GM23338 (cell line): ENCODE results near the gene SYNE1. TPM values are rescaled to one million over a fixed set of nuclear protein-coding genes. Genes with fewer than 3 reads are reported as not detected.

Source experiments
- ATAC-seq: fragments of 200-7000 bp; cut with Tn5 transposase; 3 replicates; pipeline ENCODE4 v1.9.1; 2020
- DNase-seq: peaks from one replicate; pipeline ENCODE4 v3.0.0-alpha.2; 2015; ENCODE audit warnings: low spot score
- H2AFZ ChIP-seq: fragments of 200-600 bp; sonication (generic); 2 replicates; pipeline ENCODE4 v1.8.0; 2016; ENCODE audit warnings: antibody characterized with exemption, mild to moderate bottlenecking, moderate library complexity
- H3F3A ChIP-seq: fragments of 200-600 bp; sonication (generic); replicated peaks from 2 replicates; pipeline ENCODE4 v1.8.0; 2017; ENCODE audit warnings: antibody characterized with exemption, mixed run types, low read depth
- H3K27ac ChIP-seq: fragments of 200-600 bp; sonication (generic); 2 replicates; pipeline ENCODE4 v1.6.1; 2016; ENCODE audit warnings: low read depth
- H3K27me3 ChIP-seq: fragments of 200-600 bp; sonication (generic); 2 replicates; pipeline ENCODE4 v1.8.0; 2016; ENCODE audit warnings: mild to moderate bottlenecking, mixed run types, moderate library complexity; ENCODE audit not compliant: insufficient read depth
- H3K36me3 ChIP-seq: fragments of 200-600 bp; sonication (generic); 2 replicates; pipeline ENCODE4 v1.8.0; 2016; ENCODE audit warnings: mild to moderate bottlenecking; ENCODE audit not compliant: insufficient read depth
- H3K4me1 ChIP-seq: fragments of 200-600 bp; sonication (generic); 2 replicates; pipeline ENCODE4 v1.8.0; 2016; ENCODE audit warnings: mild to moderate bottlenecking, moderate library complexity; ENCODE audit not compliant: insufficient read depth
- H3K4me2 ChIP-seq: fragments of 200-600 bp; sonication (generic); 2 replicates; pipeline ENCODE4 v1.7.1; 2017; ENCODE audit warnings: mixed run types
- H3K4me3 ChIP-seq: fragments of 200-600 bp; sonication (generic); 2 replicates; pipeline ENCODE4 v1.6.1; 2016; ENCODE audit warnings: mixed run types
- H3K79me2 ChIP-seq: fragments of 200-600 bp; sonication (generic); replicated peaks from 2 replicates; pipeline ENCODE4 v1.8.0; 2017; ENCODE audit warnings: mild to moderate bottlenecking; ENCODE audit not compliant: insufficient read depth
- H3K9me2 ChIP-seq: fragments of 200-600 bp; sonication (generic); 2 replicates; pipeline ENCODE4 v1.8.0; 2017; ENCODE audit not compliant: insufficient read depth
- H4K20me1 ChIP-seq: fragments of 200-600 bp; sonication (generic); replicated peaks from 2 replicates; pipeline ENCODE4 v1.8.0; 2017; ENCODE audit warnings: mild to moderate bottlenecking; ENCODE audit not compliant: insufficient read depth
- H3K27ac Mint-ChIP-seq: 2 replicates; pipeline ENCODE4 v1.8.0; 2020; ENCODE audit warnings: inconsistent platforms, mild to moderate bottlenecking, moderate library complexity, mixed read lengths
- H3K27me3 Mint-ChIP-seq: 3 replicates; pipeline ENCODE4 v1.8.0; 2022; ENCODE audit warnings: low read depth, mild to moderate bottlenecking, moderate library complexity, mixed read lengths, inconsistent platforms; ENCODE audit not compliant: insufficient read depth, poor library complexity
- H3K36me3 Mint-ChIP-seq: 3 replicates; pipeline ENCODE4 v1.8.0; 2021; ENCODE audit warnings: low read depth, mild to moderate bottlenecking, inconsistent platforms, moderate library complexity, mixed read lengths
- H3K4me1 Mint-ChIP-seq: 3 replicates; pipeline ENCODE4 v1.8.0; 2020; ENCODE audit warnings: mild to moderate bottlenecking, inconsistent platforms, mixed read lengths
- H3K4me3 Mint-ChIP-seq: 3 replicates; pipeline ENCODE4 v1.8.0; 2021; ENCODE audit warnings: moderate library complexity, mild to moderate bottlenecking, inconsistent platforms, mixed read lengths
- H3K9me3 Mint-ChIP-seq: 3 replicates; pipeline ENCODE4 v1.8.0; 2020; ENCODE audit warnings: moderate library complexity, mild to moderate bottlenecking, inconsistent platforms, mixed read lengths
- CREB1 ChIP-seq: fragments of 250-450 bp; sonication (Bioruptor Pico); IDR thresholded peaks from 2 replicates; pipeline ENCODE4 v1.5.0; 2020; ENCODE audit warnings: low read depth, mild to moderate bottlenecking, moderate library complexity
- CTCF ChIP-seq, 2 experiments: fragments of 200-600 bp in 1 of 2; sonication (generic) in 1 of 2; conservative IDR thresholded peaks; 2 replicates each; pipeline versions ENCODE4 v1.5.1 to v1.6.1; 2016 to 2017; ENCODE audit warnings: antibody characterized with exemption in 2 of 2, low read depth in 2 of 2, mild to moderate bottlenecking in 2 of 2, moderate library complexity in 1 of 2
- ETS1 ChIP-seq: IDR thresholded peaks from 2 replicates; pipeline ENCODE4 v1.6.1; 2016; ENCODE audit warnings: antibody characterized with exemption
- EZH2 ChIP-seq: fragments of 200-600 bp; sonication (generic); IDR thresholded peaks from one replicate; pipeline ENCODE4 v1.8.0; 2017; ENCODE audit warnings: antibody characterized with exemption, mild to moderate bottlenecking, low read depth; ENCODE audit not compliant: unreplicated experiment
- EZH2phosphoT487 ChIP-seq: fragments of 200-600 bp; sonication (generic); IDR thresholded peaks from one replicate; pipeline ENCODE4 v1.8.1; 2018; ENCODE audit warnings: antibody characterized with exemption; ENCODE audit not compliant: unreplicated experiment
- JUNB ChIP-seq: IDR thresholded peaks from one replicate; pipeline ENCODE4 v1.6.1; 2016; ENCODE audit warnings: antibody characterized with exemption; ENCODE audit not compliant: unreplicated experiment
- NANOG ChIP-seq: IDR thresholded peaks from 2 replicates; pipeline ENCODE4 v1.6.1; 2016; ENCODE audit warnings: antibody characterized with exemption, borderline replicate concordance
- POLR2AphosphoS5 ChIP-seq: IDR thresholded peaks from 2 replicates; pipeline ENCODE4 v1.6.1; 2016; ENCODE audit warnings: antibody characterized with exemption, low read depth
- REST ChIP-seq: IDR thresholded peaks from one replicate; pipeline ENCODE4 v1.6.1; 2018; ENCODE audit warnings: antibody characterized with exemption; ENCODE audit not compliant: unreplicated experiment
- STAT1 ChIP-seq: IDR thresholded peaks from one replicate; pipeline ENCODE4 v1.6.1; 2016; ENCODE audit warnings: antibody characterized with exemption; ENCODE audit not compliant: unreplicated experiment
- ZNF114 ChIP-seq: fragments of 250-450 bp; sonication (Bioruptor Pico); IDR thresholded peaks from 2 replicates; pipeline ENCODE4 v1.5.0; 2020; ENCODE audit warnings: mild to moderate bottlenecking, moderate library complexity
- ZNF331 ChIP-seq: fragments of 250-450 bp; sonication (Bioruptor Pico); IDR thresholded peaks from 2 replicates; pipeline ENCODE4 v1.5.0; 2020; ENCODE audit warnings: low read depth, mild to moderate bottlenecking, moderate library complexity
- ZNF462 ChIP-seq: fragments of 250-450 bp; sonication (Bioruptor Pico); IDR thresholded peaks from 2 replicates; pipeline ENCODE4 v1.5.0; 2020; ENCODE audit warnings: mild to moderate bottlenecking, moderate library complexity
- polyA plus RNA-seq: library from polyadenylated mRNA; unstranded; fragments of >200 nt; fragmentation: Nextera tagmentation; extraction: Ambion mirVana; gene quantifications from 2 replicates; pipeline ENCODE4 v1.2.1, GENCODE V29; 2016
- total RNA-seq: library from RNA; depleted of rRNA; stranded (reverse); fragments of >200 nt; shearing (Covaris generic); gene quantifications from 2 replicates; pipeline ENCODE4 v1.2.3, GENCODE V29; 2014

The SYNE1 gene
- total and polyA plus RNA-seq, 2 experiments from 2014 or later = 3.9 to 13.6 TPM

- no peak for ATAC-seq
Observed at GRCh38 chr6:152371775-152372174, 265.4 kb downstream of the SYNE1 start.

More at GRCh38 chr6:152371775-152372174, 265.4 kb downstream of the SYNE1 start:
- Histone ChIP-seq H2AFZ (no peak overlapping the region), H3K4me3 (no peak overlapping the region), H3K79me2 (no peaks in the 10 kb centered on the region), H3K4me1 (no peaks in the 10 kb centered on the region), H3F3A (no peaks in the 10 kb centered on the region), H3K4me2 (no peak overlapping the region), H3K27me3 (no peaks in the 10 kb centered on the region), H3K9me2 (no peaks in the 10 kb centered on the region), H4K20me1 (no peaks in the 10 kb centered on the region), H3K36me3 (no peaks in the 10 kb centered on the region), H3K27ac (no peak overlapping the region)
- Mint-ChIP-seq H3K4me1 (0 out of 3 replicates have a peak, but pooled peaks cover 3% of the 10 kb centered on the region), H3K4me3 (no peak overlapping the region), H3K36me3 (no peaks in the 10 kb centered on the region), H3K9me3 (no peaks in the 10 kb centered on the region; the same call in 2 of the 3 replicates), H3K27ac (no peak overlapping the region), H3K27me3 (no peaks in the 10 kb centered on the region)
- TF ChIP-seq CTCF (conservative IDR thresholded peaks at IDR 0.05; ENCODE audit: low read depth in 2 of 2) = no peak
- no peak for TF ChIP-seq NANOG
- no peak for TF ChIP-seq EZH2
- no peak for TF ChIP-seq EZH2phosphoT487
- no peak for TF ChIP-seq ETS1
- TF ChIP-seq STAT1 = no peak
- no peak for TF ChIP-seq JUNB
- no peak for TF ChIP-seq REST
- TF ChIP-seq ZNF114 (CRISPR knock-in tag) = no peak
- TF ChIP-seq ZNF331 = no peak
- TF ChIP-seq CREB1 = no peak
- no peak for TF ChIP-seq ZNF462 (CRISPR knock-in tag)
- no peak for TF ChIP-seq POLR2AphosphoS5
- no peak for DNase-seq
